IPS-18c (cell line): ENCODE measurements around the gene HOXC13.

Source experiments
- H3K4me3 ChIP-seq: 2 replicates; pipeline ENCODE4 v1.7.0; 2013; ENCODE audit warnings: low read depth, mild to moderate bottlenecking, low read length, moderate library complexity; ENCODE audit not compliant: insufficient read depth
- H3K9me3 ChIP-seq: one replicate; pipeline ENCODE4 v1.6.1; 2013; ENCODE audit warnings: mild to moderate bottlenecking, low read length, moderate library complexity; ENCODE audit not compliant: control insufficient read depth, insufficient read depth

Gene HOXC13

GRCh38 chr12:53983950-53984572 is 45.4 kb downstream of the HOXC13 start:
- Histone ChIP-seq H3K4me3 (no peak overlapping the region), H3K9me3 (peaks cover 8% of the 10 kb centered on the region)

- H3K9me3 ChIP-seq, result peaks cover 8% of the 10 kb centered on the region
- no peak within 1 kb of the TSS; the same call in 1 of the 2 replicates for H3K4me3 ChIP-seq
Measured at GRCh38 chr12:53984901-53985691, 46.5 kb downstream of the HOXC13 start, which contains the start of gene HOXC10. Gene HOXC10 (plus strand): TSS chr12:53985146. CDS start chr12:53985260, 114 bp downstream.

GRCh38 chr12:53985692-53985993 is 47.0 kb downstream of the HOXC13 start:
- Histone ChIP-seq H3K4me3 (no peak overlapping the region; the same call in 1 of the 2 replicates), H3K9me3 (peaks cover 8% of the 10 kb centered on the region)

GRCh38 chr12:53985994-53986685 is 47.5 kb downstream of the HOXC13 start:
- H3K4me3 ChIP-seq, result peak overlapping the region; percentile 4; the same call in 1 of the 2 replicates
- H3K9me3 ChIP-seq, result peaks cover 8% of the 10 kb centered on the region

- H3K9me3 ChIP-seq, result peaks cover 8% of the 10 kb centered on the region
- H3K4me3 ChIP-seq, result no peak overlapping the region
Measured at GRCh38 chr12:53986686-53987483, 48.3 kb downstream of the HOXC13 start.

GRCh38 chr12:53987787-53988230 is 49.2 kb downstream of the HOXC13 start:
- Histone ChIP-seq H3K4me3 (no peak overlapping the region), H3K9me3 (peaks cover 6% of the 10 kb centered on the region)

GRCh38 chr12:53988541-53989226 is 50.1 kb downstream of the HOXC13 start:
- peaks cover 4% of the 10 kb centered on the region for H3K9me3 ChIP-seq
- H3K4me3 ChIP-seq, result no peak overlapping the region

GRCh38 chr12:53989227-53990113 is 50.8 kb downstream of the HOXC13 start:
- Histone ChIP-seq H3K4me3 (no peak overlapping the region), H3K9me3 (peaks cover 7% of the 10 kb centered on the region)

GRCh38 chr12:53990311-53991076 is 51.9 kb downstream of the HOXC13 start:
- H3K9me3 ChIP-seq, result peaks cover 3% of the 10 kb centered on the region
- no peak overlapping the region for H3K4me3 ChIP-seq

GRCh38 chr12:53991077-53991460 is 52.4 kb downstream of the HOXC13 start:
- H3K9me3 ChIP-seq, result peaks cover 3% of the 10 kb centered on the region
- no peak overlapping the region for H3K4me3 ChIP-seq

GRCh38 chr12:53992377-53992889 is 53.8 kb downstream of the HOXC13 start:
- Histone ChIP-seq H3K4me3 (no peak overlapping the region), H3K9me3 (peaks cover 3% of the 10 kb centered on the region)

- Histone ChIP-seq H3K4me3 (no peak overlapping the region), H3K9me3 (peaks cover 3% of the 10 kb centered on the region)
Measured at GRCh38 chr12:53993162-53994008, 54.8 kb downstream of the HOXC13 start.

GRCh38 chr12:53994009-53994263 is 55.3 kb downstream of the HOXC13 start:
- Histone ChIP-seq H3K9me3 (peaks cover 3% of the 10 kb centered on the region), H3K4me3 (no peak overlapping the region)

- H3K9me3 ChIP-seq, result peaks cover 3% of the 10 kb centered on the region
- no peak overlapping the region for H3K4me3 ChIP-seq
Measured at GRCh38 chr12:53994264-53995001, 55.8 kb downstream of the HOXC13 start.
